ENCODE results near the gene FAM228B.

DNA sequence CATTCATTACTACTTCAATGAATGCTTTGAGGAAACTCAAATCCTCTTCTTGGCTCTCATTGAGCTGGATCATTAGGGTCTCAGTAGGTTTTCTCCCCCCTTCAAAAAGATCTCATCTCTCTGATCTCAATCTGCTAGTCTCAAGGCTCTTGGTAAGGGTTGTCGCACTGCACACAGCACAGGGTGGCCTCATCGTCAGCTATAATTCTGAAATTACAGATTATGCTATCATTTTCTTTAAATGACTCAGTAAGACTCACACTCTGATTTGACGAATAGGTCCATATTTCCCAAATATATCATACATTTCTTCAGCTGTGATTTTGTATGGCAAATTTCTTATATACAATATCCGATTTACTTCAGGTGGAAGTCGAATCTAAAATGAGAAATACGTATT lies 49.5 kb upstream of the FAM228B start:
- TF ChIP-seq, protein P1, sequence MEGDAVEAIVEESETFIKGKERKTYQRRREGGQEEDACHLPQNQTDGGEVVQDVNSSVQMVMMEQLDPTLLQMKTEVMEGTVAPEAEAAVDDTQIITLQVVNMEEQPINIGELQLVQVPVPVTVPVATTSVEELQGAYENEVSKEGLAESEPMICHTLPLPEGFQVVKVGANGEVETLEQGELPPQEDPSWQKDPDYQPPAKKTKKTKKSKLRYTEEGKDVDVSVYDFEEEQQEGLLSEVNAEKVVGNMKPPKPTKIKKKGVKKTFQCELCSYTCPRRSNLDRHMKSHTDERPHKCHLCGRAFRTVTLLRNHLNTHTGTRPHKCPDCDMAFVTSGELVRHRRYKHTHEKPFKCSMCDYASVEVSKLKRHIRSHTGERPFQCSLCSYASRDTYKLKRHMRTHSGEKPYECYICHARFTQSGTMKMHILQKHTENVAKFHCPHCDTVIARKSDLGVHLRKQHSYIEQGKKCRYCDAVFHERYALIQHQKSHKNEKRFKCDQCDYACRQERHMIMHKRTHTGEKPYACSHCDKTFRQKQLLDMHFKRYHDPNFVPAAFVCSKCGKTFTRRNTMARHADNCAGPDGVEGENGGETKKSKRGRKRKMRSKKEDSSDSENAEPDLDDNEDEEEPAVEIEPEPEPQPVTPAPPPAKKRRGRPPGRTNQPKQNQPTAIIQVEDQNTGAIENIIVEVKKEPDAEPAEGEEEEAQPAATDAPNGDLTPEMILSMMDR (IDR thresholded peaks at IDR 0.05): no peak
- TF ChIP-seq POLR2A (IDR thresholded peaks at IDR 0.05): no peak
